ENCODE data around the gene AMACR. TPM values are rescaled to one million over a fixed set of nuclear protein-coding genes. Genes with fewer than 3 reads are reported as not detected.

AMACR gene
- total and polyA plus RNA-seq, 10 of the 15 experiments (the other 5 are each of a cell fraction or from before 2014, with no cell fraction given) = 2.6 to 20.4 (median 10.4) TPM

GRCh38 chr5:33939556-33940262, 68.1 kb downstream of the AMACR start (continued):
- TF ChIP-seq NFYB (IDR thresholded peaks at IDR 0.05; ENCODE audit: insufficient read depth, low read depth, low read length) (no peak), STAT1 (conservative IDR thresholded peaks at IDR 0.05) (no peak), BCL11A (IDR thresholded peaks at IDR 0.05; ENCODE audit: low read depth, low read length) (no peak)

- Histone ChIP-seq H3K79me2 (ENCODE audit: control insufficient read depth, insufficient read depth, low read length) (no peaks in the 10 kb centered on the region), H3K4me2 (ENCODE audit: control insufficient read depth, insufficient read depth) (no peak overlapping the region), H3K36me3 (ENCODE audit: control insufficient read depth in 2 of 2, insufficient read depth in 2 of 2, low read length in 1 of 2) (no peaks in the 10 kb centered on the region), H3K27ac (ENCODE audit: control insufficient read depth, insufficient read depth) (no peak overlapping the region), H4K20me1 (ENCODE audit: control insufficient read depth, insufficient read depth) (no peaks in the 10 kb centered on the region), H3K9me3 (replicated peaks; ENCODE audit: control insufficient read depth, insufficient read depth, low read length) (no peaks in the 10 kb centered on the region; the same call in 2 of the 3 replicates), H3K9ac (ENCODE audit: control insufficient read depth, insufficient read depth, low read length) (no peak overlapping the region), H3K27me3 (replicated peaks in 1 of 2; ENCODE audit: control insufficient read depth in 2 of 2, insufficient read depth in 2 of 2, low read length in 1 of 2) (no peaks in the 10 kb centered on the region; a peak in 1 of 4 replicates), H2AFZ (ENCODE audit: control insufficient read depth, low read depth, low read length) (no peak overlapping the region), H3K4me3 (no peak overlapping the region), H3K4me1 (ENCODE audit: control insufficient read depth, insufficient read depth, low read length) (peaks cover 5% of the 10 kb centered on the region)
- 45% methylated on average over 11 of the region's 15 CpGs for WGBS (ENCODE audit: insufficient coverage, insufficient replicate concordance, low lambda C conversion rate, missing lambda C conversion rate)
- intact Hi-C loops (cut with micrococcal nuclease; ENCODE audit: unreplicated experiment) = no loop called here
- no peak for DNase-seq (ENCODE audit: low read depth, low spot score)
- ChIA-PET POLR2A (no interaction called here), SMC1A (ENCODE audit: uncharacterized antibody, unreplicated experiment) (interaction anchor here (1.2 kb wide), 2 partner anchors 31 to 293 kb away, joined by 3 read pairs; no protein-coding TSS in a partner anchor), RAD21 (ENCODE audit: unreplicated experiment) (interaction anchor here (0.8 to 1.2 kb wide), 2 partner anchors 31 to 501 kb away, joined by 3 read pairs; no protein-coding TSS in a partner anchor), CTCF (no interaction called here)
- ATAC-seq = no peak
- no peak for FAIRE-seq
- in situ Hi-C loops (cut with MboI) = no loop called here
- BruUV-seq (replicated peaks) = no TSS peak
- no peak for TF ChIP-seq STAT1 (conservative IDR thresholded peaks at IDR 0.05)
- TF ChIP-seq ZBTB11 (CRISPR knock-in tag; IDR thresholded peaks at IDR 0.05) = no peak
- no peak for TF ChIP-seq TBL1XR1 (IDR thresholded peaks at IDR 0.05; ENCODE audit: low read depth, low read length)
- no peak for TF ChIP-seq BMI1 (IDR thresholded peaks at IDR 0.05; ENCODE audit: borderline replicate concordance)
- TF ChIP-seq PRDM15 (CRISPR knock-in tag; IDR thresholded peaks at IDR 0.05) = no peak
- no peak for TF ChIP-seq PML (IDR thresholded peaks at IDR 0.05; ENCODE audit: low read length)
- TF ChIP-seq JUND (IDR thresholded peaks at IDR 0.05; ENCODE audit: low read depth, low read length) = no peak
- no peak for TF ChIP-seq GABPA (IDR thresholded peaks at IDR 0.05; ENCODE audit: low read depth)
- TF ChIP-seq ESRRA (IDR thresholded peaks at IDR 0.05; ENCODE audit: low read length) = no peak
- no peak for TF ChIP-seq NR2C2 (IDR thresholded peaks at IDR 0.05; ENCODE audit: borderline replicate concordance, control insufficient read depth, insufficient read length, low read depth)
- no peak for TF ChIP-seq ZBTB33 (IDR thresholded peaks at IDR 0.05)
Measured at GRCh38 chr5:33938881-33939280, 69.0 kb downstream of the AMACR start.

Measured in GM12878 (cell line).